ENCODE data around the gene GRM7.

DNA sequence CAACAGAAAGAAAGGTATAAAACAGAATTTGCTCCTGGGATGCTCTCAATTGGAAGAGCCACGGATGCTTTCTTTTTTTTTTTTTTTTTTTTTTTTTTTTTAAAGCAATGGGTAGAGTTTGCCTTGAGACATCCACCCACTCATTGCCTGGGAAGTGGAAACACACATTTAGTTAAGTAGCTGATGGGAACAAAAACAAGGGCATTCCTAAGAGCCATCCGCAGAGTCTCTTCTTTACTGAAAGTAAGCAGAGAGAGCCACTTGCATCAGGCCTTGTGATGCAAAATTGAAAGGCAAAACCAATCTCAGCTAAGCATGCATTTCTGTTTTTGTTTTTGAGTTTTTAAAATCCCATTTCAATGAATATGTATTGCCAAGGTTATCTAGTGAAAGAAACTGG, 852.8 kb downstream of the GRM7 start:
- TF ChIP-seq, protein P1, sequence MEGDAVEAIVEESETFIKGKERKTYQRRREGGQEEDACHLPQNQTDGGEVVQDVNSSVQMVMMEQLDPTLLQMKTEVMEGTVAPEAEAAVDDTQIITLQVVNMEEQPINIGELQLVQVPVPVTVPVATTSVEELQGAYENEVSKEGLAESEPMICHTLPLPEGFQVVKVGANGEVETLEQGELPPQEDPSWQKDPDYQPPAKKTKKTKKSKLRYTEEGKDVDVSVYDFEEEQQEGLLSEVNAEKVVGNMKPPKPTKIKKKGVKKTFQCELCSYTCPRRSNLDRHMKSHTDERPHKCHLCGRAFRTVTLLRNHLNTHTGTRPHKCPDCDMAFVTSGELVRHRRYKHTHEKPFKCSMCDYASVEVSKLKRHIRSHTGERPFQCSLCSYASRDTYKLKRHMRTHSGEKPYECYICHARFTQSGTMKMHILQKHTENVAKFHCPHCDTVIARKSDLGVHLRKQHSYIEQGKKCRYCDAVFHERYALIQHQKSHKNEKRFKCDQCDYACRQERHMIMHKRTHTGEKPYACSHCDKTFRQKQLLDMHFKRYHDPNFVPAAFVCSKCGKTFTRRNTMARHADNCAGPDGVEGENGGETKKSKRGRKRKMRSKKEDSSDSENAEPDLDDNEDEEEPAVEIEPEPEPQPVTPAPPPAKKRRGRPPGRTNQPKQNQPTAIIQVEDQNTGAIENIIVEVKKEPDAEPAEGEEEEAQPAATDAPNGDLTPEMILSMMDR (IDR thresholded peaks at IDR 0.05), result no peak
- TF ChIP-seq POLR2AphosphoS5 (IDR thresholded peaks at IDR 0.05) (no peak), POLR2A (IDR thresholded peaks at IDR 0.05; ENCODE audit: low read depth) (no peak), EP300 (IDR thresholded peaks at IDR 0.05) (no peak)

All from esophagus muscularis mucosa (tissue), 4 donors.